ENCODE results near the gene FBXL15.

FBXL15 gene

GRCh38 chr10:102465466-102465865 lies 44.8 kb downstream of the FBXL15 start:
- TF ChIP-seq CTCF (IDR thresholded peaks at IDR 0.05; ENCODE audit: low read length, missing control alignments), result no peak
- H3K4me3 ChIP-seq (replicated peaks; ENCODE audit: low read depth, low read length), result no peak overlapping the region
- DNase-seq (ENCODE audit: low read depth), result no peak

GRCh38 chr10:102467318-102467717 lies 46.7 kb downstream of the FBXL15 start:
- DNase-seq (ENCODE audit: low read depth), result no peak
- no peak for TF ChIP-seq CTCF (IDR thresholded peaks at IDR 0.05; ENCODE audit: low read length, missing control alignments)
- H3K4me3 ChIP-seq (replicated peaks; ENCODE audit: low read depth, low read length), result no peak overlapping the region

GRCh38 chr10:102467971-102468438 lies 47.4 kb downstream of the FBXL15 start:
- H3K4me3 ChIP-seq (replicated peaks; ENCODE audit: low read depth, low read length), result no peak overlapping the region
- no peak for TF ChIP-seq CTCF (IDR thresholded peaks at IDR 0.05; ENCODE audit: low read length, missing control alignments)
- DNase-seq (ENCODE audit: low read depth), result no peak

- DNase-seq (ENCODE audit: low read depth), result no peak
- H3K4me3 ChIP-seq (replicated peaks; ENCODE audit: low read depth, low read length), result no peak overlapping the region
- TF ChIP-seq CTCF (IDR thresholded peaks at IDR 0.05; ENCODE audit: low read length, missing control alignments), result no peak
Measured at GRCh38 chr10:102468683-102469082, 48.0 kb downstream of the FBXL15 start.

GRCh38 chr10:102470579-102471546 lies 50.2 kb downstream of the FBXL15 start:
- TF ChIP-seq CTCF (IDR thresholded peaks at IDR 0.05; ENCODE audit: low read length, missing control alignments), result no peak
- H3K4me3 ChIP-seq (replicated peaks; ENCODE audit: low read depth, low read length), result no peak overlapping the region
- DNase-seq (ENCODE audit: low read depth), result no peak
